SK-N-SH treated with all-trans-retinoic acid at 6 μM for 48 hours (cell line): Measurements from ENCODE around the gene HK3.

Source experiments
- BACH2 ChIP-seq: fragments of 250-450 bp; sonication (Bioruptor Pico); IDR thresholded peaks from 2 replicates; pipeline ENCODE4 v1.9.0; 2021; ENCODE audit warnings: mild to moderate bottlenecking, borderline replicate concordance
- ZC3H10 ChIP-seq: fragments of 250-450 bp; sonication (Bioruptor Pico); IDR thresholded peaks from 2 replicates; pipeline ENCODE4 v1.5.1; 2021; ENCODE audit warnings: mild to moderate bottlenecking, moderate library complexity
- ZFP3 ChIP-seq: fragments of 250-450 bp; sonication (Bioruptor Pico); IDR thresholded peaks from 2 replicates; pipeline ENCODE4 v1.5.0; 2020; ENCODE audit warnings: mild to moderate bottlenecking, moderate library complexity
- TF ChIP-seq, protein P1 (sequence below): fragments of 250-450 bp; sonication (Bioruptor Pico); IDR thresholded peaks from 2 replicates; pipeline ENCODE4 v1.8.0; 2020; ENCODE audit warnings: mild to moderate bottlenecking, moderate library complexity, borderline replicate concordance

DNA sequence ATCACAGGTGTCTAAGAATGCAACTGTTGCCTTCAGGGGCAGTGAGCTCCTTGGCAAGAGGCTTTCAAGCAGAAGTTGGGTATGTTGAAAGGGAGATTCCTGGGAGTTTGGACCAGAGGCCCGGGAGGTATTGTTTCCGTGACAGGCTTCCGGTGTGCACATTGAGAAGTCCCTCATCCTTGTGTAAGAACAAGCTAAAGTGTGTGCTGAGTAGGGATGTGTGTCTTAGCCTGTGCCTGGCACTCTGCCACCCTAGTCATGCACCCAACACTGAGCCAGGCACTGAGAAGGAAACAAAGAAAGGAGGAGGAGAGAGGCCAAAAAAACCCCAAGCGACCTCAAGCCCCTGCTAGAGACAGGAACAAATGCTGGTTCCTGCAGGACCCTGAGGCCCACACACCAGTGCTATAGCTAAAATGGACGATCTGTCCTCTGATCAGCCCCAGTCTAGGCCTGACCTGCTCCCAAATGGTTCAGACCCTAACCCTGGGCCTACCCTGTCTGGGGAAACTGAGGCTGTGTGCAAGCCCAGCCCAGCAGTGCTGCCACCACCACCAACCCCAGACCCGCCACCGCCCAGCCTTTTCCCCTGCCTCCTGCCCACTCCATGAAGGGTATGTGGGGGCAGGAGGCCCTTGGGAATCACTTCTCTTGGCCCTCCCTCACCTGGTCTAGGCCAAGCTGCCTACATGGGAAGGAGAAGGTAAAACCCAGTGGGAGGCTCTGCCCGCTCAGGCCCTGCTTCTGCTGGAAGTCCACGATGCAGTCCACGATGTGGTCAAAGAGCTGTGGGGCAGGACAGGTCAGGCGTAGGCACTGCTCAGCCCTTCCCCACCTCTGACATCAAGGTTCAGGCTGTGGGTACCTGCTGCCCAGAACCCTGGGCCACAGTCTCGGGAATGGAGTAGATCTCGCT, 12.6 kb downstream of the HK3 start:
- TF ChIP-seq BACH2 (CRISPR knock-in tag) (no peak), ZC3H10 (CRISPR knock-in tag) (no peak), ZFP3 (CRISPR knock-in tag) (no peak)
- TF ChIP-seq, protein P1, sequence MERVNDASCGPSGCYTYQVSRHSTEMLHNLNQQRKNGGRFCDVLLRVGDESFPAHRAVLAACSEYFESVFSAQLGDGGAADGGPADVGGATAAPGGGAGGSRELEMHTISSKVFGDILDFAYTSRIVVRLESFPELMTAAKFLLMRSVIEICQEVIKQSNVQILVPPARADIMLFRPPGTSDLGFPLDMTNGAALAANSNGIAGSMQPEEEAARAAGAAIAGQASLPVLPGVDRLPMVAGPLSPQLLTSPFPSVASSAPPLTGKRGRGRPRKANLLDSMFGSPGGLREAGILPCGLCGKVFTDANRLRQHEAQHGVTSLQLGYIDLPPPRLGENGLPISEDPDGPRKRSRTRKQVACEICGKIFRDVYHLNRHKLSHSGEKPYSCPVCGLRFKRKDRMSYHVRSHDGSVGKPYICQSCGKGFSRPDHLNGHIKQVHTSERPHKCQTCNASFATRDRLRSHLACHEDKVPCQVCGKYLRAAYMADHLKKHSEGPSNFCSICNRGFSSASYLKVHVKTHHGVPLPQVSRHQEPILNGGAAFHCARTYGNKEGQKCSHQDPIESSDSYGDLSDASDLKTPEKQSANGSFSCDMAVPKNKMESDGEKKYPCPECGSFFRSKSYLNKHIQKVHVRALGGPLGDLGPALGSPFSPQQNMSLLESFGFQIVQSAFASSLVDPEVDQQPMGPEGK: no peak
